ENCODE measurements around the gene ISLR.

Gene ISLR

GRCh38 chr15:74171965-74172541, 1.5 kb upstream of the ISLR start:
- DNase-seq (ENCODE audit: low read depth) = no peak

GRCh38 chr15:74172701-74173379, 670 bp upstream of the ISLR start:
- DNase-seq (ENCODE audit: low read depth) = no peak

- DNase-seq (ENCODE audit: low read depth) = no peak
Measured at GRCh38 chr15:74174219-74174957, 878 bp downstream of the ISLR start.

- no peak for DNase-seq (ENCODE audit: low read depth)
Measured at GRCh38 chr15:74174958-74175253, 1.4 kb downstream of the ISLR start.

- no peak for DNase-seq (ENCODE audit: low read depth)
Measured at GRCh38 chr15:74175271-74176191, 2.0 kb downstream of the ISLR start.

- DNase-seq (ENCODE audit: low read depth) = no peak
Measured at GRCh38 chr15:74176262-74177214, 3.0 kb downstream of the ISLR start.

GRCh38 chr15:74178326-74179100, 5.0 kb downstream of the ISLR start:
- no peak for DNase-seq (ENCODE audit: low read depth)

GRCh38 chr15:74179101-74179841, 5.8 kb downstream of the ISLR start:
- DNase-seq (ENCODE audit: low read depth) = no peak

- no peak for DNase-seq (ENCODE audit: low read depth)
Measured at GRCh38 chr15:74179983-74180880, 6.7 kb downstream of the ISLR start.

- DNase-seq (ENCODE audit: low read depth) = no peak
Measured at GRCh38 chr15:74180881-74181602, 7.5 kb downstream of the ISLR start.

GRCh38 chr15:74182131-74182530, 8.6 kb downstream of the ISLR start:
- no peak for DNase-seq (ENCODE audit: low read depth)

- DNase-seq (ENCODE audit: low read depth) = no peak
Measured at GRCh38 chr15:74184582-74185091, 11.1 kb downstream of the ISLR start.

GRCh38 chr15:74185710-74186348, 12.3 kb downstream of the ISLR start:
- no peak for DNase-seq (ENCODE audit: low read depth)

GRCh38 chr15:74188216-74188615, 14.7 kb downstream of the ISLR start:
- DNase-seq (ENCODE audit: low read depth) = no peak

- no peak for DNase-seq (ENCODE audit: low read depth)
Measured at GRCh38 chr15:74191798-74192197, 18.3 kb downstream of the ISLR start.

- no peak for DNase-seq (ENCODE audit: low read depth)
Measured at GRCh38 chr15:74192751-74193150, 19.2 kb downstream of the ISLR start.

- DNase-seq (ENCODE audit: low read depth) = no peak
Measured at GRCh38 chr15:74193299-74193718, 19.8 kb downstream of the ISLR start.
